Measurements from ENCODE around the gene CLCF1. TPM values are rescaled to one million over a fixed set of nuclear protein-coding genes. Genes with fewer than 3 reads are reported as not detected.

Gene CLCF1
- 17.2 TPM for polyA plus RNA-seq (2013, experiment 1 of 2; ENCODE audit: insufficient read length)
- polyA plus RNA-seq (2013, experiment 2 of 2; ENCODE audit: insufficient read length): 9.3 TPM

- DNase-seq: peak; percentile 70
Observed at GRCh38 chr11:67372993-67373647, at the start of gene CLCF1. TSS of gene CLCF1 (minus strand) at chr11:67373598. CDS start at chr11:67373539, 59 bp downstream.

DNA sequence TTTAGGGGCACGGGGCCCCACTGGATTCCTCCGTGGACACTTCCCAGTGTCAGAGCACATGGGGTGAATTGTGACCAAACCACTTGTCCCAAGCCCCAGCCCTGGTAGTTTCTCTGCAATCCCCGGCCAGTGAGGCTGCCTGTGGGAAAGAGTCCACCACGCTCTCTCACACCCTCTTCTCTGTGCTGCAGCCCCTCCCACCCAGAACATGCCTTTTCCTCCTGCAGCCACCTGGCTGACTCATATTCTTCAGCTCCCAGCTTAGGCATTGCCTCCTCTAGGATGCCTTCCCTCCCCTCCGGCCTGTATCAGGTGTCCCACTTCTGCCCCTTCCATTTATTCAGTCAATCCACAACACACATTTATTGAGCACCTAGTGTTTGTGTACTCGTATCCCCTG, 49.5 kb upstream of the CLCF1 start:
- no peak for DNase-seq

GRCh38 chr11:67421430-67422031, 48.1 kb upstream of the CLCF1 start:
- no peak for DNase-seq

GRCh38 chr11:67420646-67421429, 47.4 kb upstream of the CLCF1 start:
- DNase-seq: peak; percentile 90

DNA sequence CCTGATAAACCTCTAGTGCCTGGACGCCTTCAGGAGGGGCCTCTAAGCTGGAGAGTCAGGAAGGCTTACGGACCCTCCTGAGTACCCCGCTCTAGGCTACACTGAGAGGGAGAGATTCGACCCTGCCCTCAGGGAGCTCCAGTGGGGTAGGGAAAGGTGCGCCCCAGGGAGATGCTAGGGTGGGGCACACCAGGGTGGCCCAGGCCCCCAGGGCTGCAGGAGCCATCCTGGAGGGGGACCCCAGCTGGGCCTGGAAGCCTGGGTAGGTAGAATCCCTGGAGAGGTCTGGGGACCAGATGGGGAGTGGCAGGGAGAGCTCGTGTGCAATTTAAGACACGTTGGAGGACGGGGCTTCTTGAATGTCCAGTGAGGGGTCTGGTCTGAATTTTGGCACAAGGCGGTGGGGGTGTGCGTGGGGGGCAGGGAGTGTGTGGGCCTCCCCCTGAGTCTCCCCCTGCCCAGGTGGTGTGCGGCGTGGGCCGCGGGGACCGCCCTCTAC, 46.8 kb upstream of the CLCF1 start:
- no peak for DNase-seq

- no peak for DNase-seq
Observed at GRCh38 chr11:67419325-67420049, 46.1 kb upstream of the CLCF1 start.

DNA sequence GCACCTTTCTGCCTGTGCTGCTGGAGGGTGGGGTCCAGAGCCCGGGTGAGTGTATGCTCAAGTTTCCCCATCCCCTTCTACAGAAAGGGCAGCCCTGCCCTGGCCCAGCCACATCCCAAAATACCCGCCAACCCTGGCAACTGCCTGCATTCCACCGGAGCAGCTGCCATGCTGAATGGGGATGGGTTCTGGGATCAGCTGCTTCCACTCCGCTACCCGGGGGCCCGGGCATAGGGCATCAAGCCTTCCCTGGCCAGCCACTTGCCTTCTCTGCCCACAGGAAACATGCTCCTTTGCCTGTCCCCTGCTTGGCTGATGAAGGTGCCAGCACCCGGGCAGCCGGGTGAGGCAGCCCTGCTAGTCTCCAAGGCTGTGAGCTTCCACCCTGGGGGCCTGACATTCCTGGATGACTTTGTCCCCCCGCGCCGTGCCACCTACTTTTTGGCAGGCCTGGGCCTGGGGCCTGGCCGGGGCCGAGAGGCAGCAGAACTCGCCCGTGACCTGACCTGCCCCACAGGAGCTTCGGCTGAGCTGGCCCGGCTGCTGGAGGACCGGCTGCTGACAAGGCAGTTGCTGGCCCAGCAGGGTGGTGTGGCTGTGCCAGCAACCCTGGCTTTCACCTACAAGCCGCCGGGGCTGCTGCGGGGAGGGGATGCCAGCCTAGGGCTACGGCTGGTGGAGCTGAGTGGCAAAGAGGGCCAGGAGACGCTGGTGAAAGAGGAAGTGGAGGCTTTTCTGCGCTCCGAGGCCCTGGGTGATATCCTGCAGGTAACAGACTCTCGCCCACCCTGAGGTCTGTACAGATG, 45.3 kb upstream of the CLCF1 start:
- no peak for DNase-seq

- DNase-seq: no peak
Observed at GRCh38 chr11:67417425-67417824, 44.0 kb upstream of the CLCF1 start.

GRCh38 chr11:67416416-67417335, 43.3 kb upstream of the CLCF1 start:
- no peak for DNase-seq

GRCh38 chr11:67415501-67416304, 42.3 kb upstream of the CLCF1 start, which contains the start of gene CARNS1:
TSS of gene CARNS1 (plus strand) at chr11:67415678. CDS start at chr11:67416200, 522 bp downstream.
- no peak for DNase-seq

- DNase-seq: no peak
Observed at GRCh38 chr11:67413266-67413849, 40.0 kb upstream of the CLCF1 start.

- no peak for DNase-seq
Observed at GRCh38 chr11:67412495-67413179, 39.2 kb upstream of the CLCF1 start.

DNA sequence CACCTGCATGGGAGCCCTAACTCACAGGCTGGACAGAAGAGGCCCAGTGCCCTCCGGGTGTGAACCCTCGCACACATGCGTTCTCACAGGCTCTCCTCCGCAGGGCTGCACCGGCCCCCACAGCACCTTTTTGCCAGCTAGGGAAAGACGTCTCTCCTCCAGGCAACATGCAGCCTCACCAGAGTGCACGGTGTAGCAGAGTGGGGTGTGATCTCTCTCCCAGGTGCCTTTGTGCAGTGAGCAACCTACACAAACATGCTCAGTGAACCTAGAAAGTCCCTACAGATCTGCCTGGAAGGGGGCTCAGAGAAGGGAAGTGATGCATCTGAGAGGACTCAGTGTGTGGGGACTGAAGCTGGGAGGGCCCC, 38.4 kb upstream of the CLCF1 start:
- no peak for DNase-seq

DNA sequence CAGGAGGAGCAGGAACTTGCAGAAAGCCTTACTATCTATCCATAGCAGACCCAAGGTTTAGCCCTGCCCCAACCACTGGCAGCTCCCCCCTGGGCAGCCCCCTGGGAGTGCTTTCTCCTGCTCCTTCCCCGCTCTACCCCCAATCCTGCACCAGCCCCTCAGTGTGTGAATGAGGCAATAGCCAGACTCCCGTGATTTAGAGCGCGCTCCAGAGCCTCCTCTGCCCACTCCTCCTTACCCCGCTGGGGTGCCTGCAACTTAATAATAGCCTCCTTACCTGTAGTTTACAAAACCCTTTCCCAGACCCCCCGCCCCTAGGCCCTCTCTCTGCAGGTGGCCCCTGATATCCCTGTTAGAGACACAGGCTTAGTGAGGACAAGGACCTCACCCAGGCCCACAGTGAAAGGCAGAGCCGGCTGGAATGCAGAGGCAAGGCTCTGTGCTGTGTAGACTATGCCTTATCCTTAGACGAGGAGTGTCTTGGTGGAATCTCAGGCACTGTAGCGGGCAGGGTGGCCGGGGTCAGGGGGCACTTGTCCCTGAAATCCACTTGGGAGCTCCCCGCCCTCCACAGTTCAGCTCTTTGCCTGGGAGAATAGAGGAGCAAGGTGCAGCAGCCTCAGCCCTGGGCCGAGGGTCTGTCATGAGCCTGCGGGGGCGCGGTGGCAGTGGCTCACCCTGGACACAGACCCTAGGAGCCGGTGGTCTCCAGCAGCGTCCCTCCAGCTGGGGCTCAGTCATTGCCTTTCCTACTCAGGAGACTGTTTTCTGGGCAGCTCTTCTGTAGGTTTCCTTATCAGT, 37.8 kb upstream of the CLCF1 start:
- no peak for DNase-seq

GRCh38 chr11:67410369-67410831, 37.0 kb upstream of the CLCF1 start:
- DNase-seq: no peak

- no peak for DNase-seq
Observed at GRCh38 chr11:67409781-67410368, 36.5 kb upstream of the CLCF1 start.

- no peak for DNase-seq
Observed at GRCh38 chr11:67409261-67409666, 35.9 kb upstream of the CLCF1 start.
